Left lung (tissue), 10 donors: ENCODE measurements around the gene DTNA. TPM values are rescaled to one million over a fixed set of nuclear protein-coding genes. Genes with fewer than 3 reads are reported as not detected.

ENCODE experiments used
- ATAC-seq: fragments of 200-7000 bp; cut with Tn5 transposase; one replicate; pipeline ENCODE4 v1.9.1; 2020; ENCODE audit warnings: moderate library complexity
- DNase-seq, 4 donors: peaks; one replicate each; pipeline ENCODE4 v3.0.0-alpha.2; 2013 to 2020
- H3K27ac ChIP-seq, 2 donors: fragments of 200-600 bp; sonication (generic) in 1 of 2; one replicate each; pipeline versions ENCODE4 v1.5.0 to v1.8.0; 2020 to 2021
- H3K27me3 ChIP-seq, 2 donors: fragments of 200-600 bp; sonication (generic) in 1 of 2; one replicate each; pipeline versions ENCODE4 v1.5.0 to v1.8.0; 2020 to 2021
- H3K36me3 ChIP-seq, 2 donors: fragments of 200-600 bp; sonication (generic) in 1 of 2; one replicate each; pipeline versions ENCODE4 v1.5.0 to v1.8.0; 2020 to 2021
- H3K4me1 ChIP-seq, 2 donors: fragments of 200-600 bp; one replicate each; pipeline ENCODE4 v1.8.0; 2021
- H3K4me3 ChIP-seq, 2 donors: fragments of 200-600 bp; sonication (generic) in 1 of 2; one replicate each; pipeline versions ENCODE4 v1.5.0 to v1.8.0; 2020 to 2021; ENCODE audit warnings: mild to moderate bottlenecking in 1 of 2
- H3K9me3 ChIP-seq, 2 donors: fragments of 200-600 bp; sonication (generic) in 1 of 2; one replicate each; pipeline versions ENCODE4 v1.5.0 to v1.8.0; 2020 to 2021
- CTCF ChIP-seq, 2 donors: fragments of 200-600 bp; sonication (generic) in 1 of 2; IDR thresholded peaks; one replicate each; pipeline versions ENCODE4 v1.5.0 to v1.8.0; 2021; ENCODE audit warnings: antibody characterized with exemption in 2 of 2
- intact Hi-C, 2 donors: fragments of 100-400 bp; cut with DNase I; formaldehyde crosslinking; loops; one replicate each; pipeline versions ENCODE4 v1.11.2 to v1.14.2; 2022
- polyA plus RNA-seq, 6 donors: library from polyadenylated mRNA; unstranded; fragments of 120-200 nt; gene quantifications; one replicate each; pipeline ENCODE4 v1.2.1, GENCODE V29; 2013; ENCODE audit not compliant: insufficient read length in 6 of 6
- total RNA-seq, 2 donors: library from RNA; stranded (reverse); fragmentation: NEBNext Ultra II Directional; extraction: Animal tissue kit (Norgen Biotek cat#: 25700); gene quantifications; one replicate each; pipeline ENCODE4 v1.2.1, GENCODE V29; 2021
- donor health status: DM: no; HTN: yes; CAD: no.
- donor health status: DM: no; HTN: no; CAD: no.

Gene DTNA
- total and polyA plus RNA-seq, 8 donors, result 3.7 to 13.1 (median 11.2) TPM

GRCh38 chr18:34746614-34747013 is 36.5 kb downstream of the DTNA start:
- ATAC-seq (peak; percentile 65), DNase-seq (no peak)
- no peaks in the 10 kb centered on the region for H3K27me3 ChIP-seq
- H3K4me1 ChIP-seq, result no peaks in the 10 kb centered on the region
- H3K9me3 ChIP-seq, result no peaks in the 10 kb centered on the region
- no peak overlapping the region for H3K4me3 ChIP-seq
- H3K36me3 ChIP-seq, result no peaks in the 10 kb centered on the region
- H3K27ac ChIP-seq, result no peak overlapping the region
- TF ChIP-seq CTCF (IDR thresholded peaks at IDR 0.05), result no peak
- intact Hi-C loops, result no loop called here

GRCh38 chr18:34749721-34750120 is 39.6 kb downstream of the DTNA start:
- no peaks in the 10 kb centered on the region for H3K4me1 ChIP-seq
- no peaks in the 10 kb centered on the region for H3K36me3 ChIP-seq
- H3K4me3 ChIP-seq, result no peak overlapping the region
- TF ChIP-seq CTCF (IDR thresholded peaks at IDR 0.05), result no peak
- no peaks in the 10 kb centered on the region for H3K9me3 ChIP-seq
- ATAC-seq, result no peak
- intact Hi-C loops, result no loop called here
- H3K27me3 ChIP-seq, result no peaks in the 10 kb centered on the region
- no peak overlapping the region for H3K27ac ChIP-seq
- no peak for DNase-seq

GRCh38 chr18:34752056-34752455 is 42.0 kb downstream of the DTNA start:
- no peak overlapping the region for H3K27ac ChIP-seq
- no peak for DNase-seq
- ATAC-seq, result no peak
- H3K4me1 ChIP-seq, result no peaks in the 10 kb centered on the region
- TF ChIP-seq CTCF (IDR thresholded peaks at IDR 0.05), result no peak
- intact Hi-C loops, result no loop called here
- H3K36me3 ChIP-seq, result no peaks in the 10 kb centered on the region
- H3K27me3 ChIP-seq, result no peaks in the 10 kb centered on the region
- H3K9me3 ChIP-seq, result no peaks in the 10 kb centered on the region
- no peak overlapping the region for H3K4me3 ChIP-seq

GRCh38 chr18:34754300-34754699 is 44.2 kb downstream of the DTNA start:
- Histone ChIP-seq H3K36me3 (no peaks in the 10 kb centered on the region), H3K27me3 (no peaks in the 10 kb centered on the region), H3K9me3 (no peaks in the 10 kb centered on the region), H3K4me3 (no peak overlapping the region), H3K4me1 (no peaks in the 10 kb centered on the region), H3K27ac (no peak overlapping the region)
- no peak for TF ChIP-seq CTCF (IDR thresholded peaks at IDR 0.05)
- DNase-seq, result no peak
- ATAC-seq, result no peak
- intact Hi-C loops, result no loop called here

GRCh38 chr18:34757666-34758065 is 47.6 kb downstream of the DTNA start:
- ATAC-seq, result no peak

More at GRCh38 chr18:34757666-34758065, 47.6 kb downstream of the DTNA start:
- Histone ChIP-seq H3K36me3 (no peaks in the 10 kb centered on the region), H3K27ac (no peak overlapping the region), H3K4me1 (no peaks in the 10 kb centered on the region), H3K9me3 (no peaks in the 10 kb centered on the region), H3K27me3 (no peaks in the 10 kb centered on the region), H3K4me3 (no peak overlapping the region)
- intact Hi-C loops, result no loop called here
- DNase-seq, result peak in 1 of 4 donors; percentile 34
- no peak for TF ChIP-seq CTCF (IDR thresholded peaks at IDR 0.05)
